Fibroblast of lung (primary cell): ENCODE results near the gene MCTP1.

Experiments
- EZH2 ChIP-seq: IDR thresholded peaks from 2 replicates; pipeline ENCODE4 v1.5.1; 2012; ENCODE audit warnings: low read length, control low read depth, mild to moderate bottlenecking; ENCODE audit errors: missing control alignments
- TF ChIP-seq, protein P1 (sequence below), 2 donors: IDR thresholded peaks in 1 of 2; conservative IDR thresholded peaks in 1 of 2; 1 replicate in 1 of 2; 2 replicates in 1 of 2; pipeline ENCODE4 v1.5.1; 2011 to 2012; ENCODE audit warnings: low read length in 2 of 2, control low read depth in 1 of 2, inconsistent platforms in 1 of 2, low read depth in 1 of 2, mild to moderate bottlenecking in 1 of 2

DNA sequence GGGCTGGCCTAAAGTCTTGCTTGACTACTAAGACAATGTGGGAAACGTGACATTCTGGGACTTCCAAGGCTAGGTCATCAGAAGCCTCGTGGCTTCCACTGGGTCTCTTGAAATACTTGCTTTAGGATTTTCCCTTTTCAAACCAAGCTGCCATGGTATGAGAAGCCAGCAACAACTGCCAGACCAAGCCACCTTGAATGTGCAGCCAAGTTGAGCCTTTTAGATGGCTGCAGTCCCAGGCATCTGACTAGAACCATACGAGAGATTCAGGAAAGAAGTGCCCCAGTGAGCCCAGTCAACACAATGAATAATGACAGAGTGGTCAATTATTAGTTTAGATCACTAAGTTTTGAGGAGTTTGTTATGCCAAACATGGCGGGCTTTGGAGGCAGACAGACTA lies 523.1 kb downstream of the MCTP1 start:
- TF ChIP-seq, protein P1, sequence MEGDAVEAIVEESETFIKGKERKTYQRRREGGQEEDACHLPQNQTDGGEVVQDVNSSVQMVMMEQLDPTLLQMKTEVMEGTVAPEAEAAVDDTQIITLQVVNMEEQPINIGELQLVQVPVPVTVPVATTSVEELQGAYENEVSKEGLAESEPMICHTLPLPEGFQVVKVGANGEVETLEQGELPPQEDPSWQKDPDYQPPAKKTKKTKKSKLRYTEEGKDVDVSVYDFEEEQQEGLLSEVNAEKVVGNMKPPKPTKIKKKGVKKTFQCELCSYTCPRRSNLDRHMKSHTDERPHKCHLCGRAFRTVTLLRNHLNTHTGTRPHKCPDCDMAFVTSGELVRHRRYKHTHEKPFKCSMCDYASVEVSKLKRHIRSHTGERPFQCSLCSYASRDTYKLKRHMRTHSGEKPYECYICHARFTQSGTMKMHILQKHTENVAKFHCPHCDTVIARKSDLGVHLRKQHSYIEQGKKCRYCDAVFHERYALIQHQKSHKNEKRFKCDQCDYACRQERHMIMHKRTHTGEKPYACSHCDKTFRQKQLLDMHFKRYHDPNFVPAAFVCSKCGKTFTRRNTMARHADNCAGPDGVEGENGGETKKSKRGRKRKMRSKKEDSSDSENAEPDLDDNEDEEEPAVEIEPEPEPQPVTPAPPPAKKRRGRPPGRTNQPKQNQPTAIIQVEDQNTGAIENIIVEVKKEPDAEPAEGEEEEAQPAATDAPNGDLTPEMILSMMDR (conservative IDR thresholded peaks at IDR 0.05 in 1 of 2, IDR thresholded peaks at IDR 0.05 in 1 of 2; ENCODE audit: low read depth in 1 of 2, low read length in 2 of 2): no peak
- TF ChIP-seq EZH2: no peak
